Endothelial cell of umbilical vein (primary cell): ENCODE measurements around the gene AKT3. TPM values are rescaled to one million over a fixed set of nuclear protein-coding genes. Genes with fewer than 3 reads are reported as not detected.
A peak's percentile ranks its signal among the peaks of the same experiment; 100 is the strongest.

Experiments
- BruUV-seq: library from RNA; stranded (reverse); fragments of 400-500 nt; replicated peaks from 2 replicates; lab custom pipeline; 2021; lab: Mats Ljungman, UMichigan
- CTCF ChIA-PET: fragments of 300-600, 350-600 bp; sonication (Branson Sonifier 250); formaldehyde crosslinking; loops from one replicate; lab custom pipeline; 2021; ENCODE audit warnings: antibody characterized with exemption, inconsistent platforms; lab: Charles Lee
- POLR2A ChIA-PET: fragments of 300-600, 350-600 bp; sonication (Branson Sonifier 250); formaldehyde crosslinking; loops from one replicate; lab custom pipeline; 2021; ENCODE audit warnings: antibody characterized with exemption, inconsistent platforms; lab: Charles Lee
- DNase-seq: peaks from one replicate; pipeline ENCODE4 v3.0.0-alpha.2; 2011; ENCODE audit warnings: low read depth, low spot score
- FAIRE-seq: peaks from 2 replicates; lab custom pipeline; 2011; peaks lifted over from hg19 to GRCh38; lab: Jason Lieb, UNC
- H2AFZ ChIP-seq: 2 replicates; pipeline ENCODE4 v1.6.0; 2012; ENCODE audit warnings: low read depth, low read length, control low read depth, inconsistent platforms
- H3K27ac ChIP-seq: 2 replicates; pipeline ENCODE4 v1.5.1; 2011; ENCODE audit warnings: low read depth, mild to moderate bottlenecking, control low read depth, low read length, moderate library complexity; ENCODE audit not compliant: insufficient read depth
- H3K27me3 ChIP-seq, 2 experiments: 2 replicates each; pipeline versions ENCODE4 v1.6.0 to v1.6.1; 2011; ENCODE audit warnings: low read length in 2 of 2, mixed read lengths in 1 of 2; ENCODE audit not compliant: control insufficient read depth in 2 of 2, insufficient read depth in 2 of 2
- H3K36me3 ChIP-seq, 2 experiments: 2 replicates in 1 of 2; 3 replicates in 1 of 2; pipeline ENCODE4 v1.5.1; 2011; ENCODE audit warnings: low read length in 2 of 2, mild to moderate bottlenecking in 1 of 2, moderate library complexity in 1 of 2; ENCODE audit not compliant: control insufficient read depth in 2 of 2, insufficient read depth in 2 of 2; ENCODE audit errors: extremely low read depth in 1 of 2
- H3K4me1 ChIP-seq: 3 replicates; pipeline ENCODE4 v1.5.1; 2011; ENCODE audit warnings: mild to moderate bottlenecking, low read length; ENCODE audit not compliant: control insufficient read depth, insufficient read depth; ENCODE audit errors: extremely low read depth
- H3K4me2 ChIP-seq: 2 replicates; pipeline ENCODE4 v1.6.1; 2011; ENCODE audit warnings: low read length, control low read depth, mixed read lengths; ENCODE audit not compliant: insufficient read depth
- H3K4me3 ChIP-seq, 3 experiments: fragments of 200-600 bp in 1 of 3; sonication (generic), shearing (Covaris generic) in 1 of 3; replicated peaks in 1 of 3; 2 replicates each; pipeline ENCODE4 v1.5.1; 2011 to 2016; ENCODE audit warnings: control low read depth in 3 of 3, low read length in 3 of 3, mild to moderate bottlenecking in 2 of 3, inconsistent platforms in 1 of 3, low read depth in 1 of 3, moderate library complexity in 1 of 3; ENCODE audit not compliant: insufficient read depth in 1 of 3
- H3K79me2 ChIP-seq: 2 replicates; pipeline ENCODE4 v1.6.0; 2012; ENCODE audit warnings: low read length, inconsistent platforms; ENCODE audit not compliant: control insufficient read depth, insufficient read depth
- H3K9ac ChIP-seq: replicated peaks from 2 replicates; pipeline ENCODE3; 2011; ENCODE audit warnings: low read length, control low read depth; ENCODE audit not compliant: insufficient read depth; ENCODE audit errors: extremely low read depth
- H3K9me1 ChIP-seq: replicated peaks from 3 replicates; pipeline ENCODE4 v1.6.0; 2011; ENCODE audit warnings: mild to moderate bottlenecking, low read length; ENCODE audit not compliant: control insufficient read depth, insufficient read depth; ENCODE audit errors: extremely low read depth
- H3K9me3 ChIP-seq: replicated peaks from 2 replicates; pipeline ENCODE4 v1.5.1; 2012; ENCODE audit warnings: low read length, inconsistent platforms; ENCODE audit not compliant: control insufficient read depth, insufficient read depth
- H4K20me1 ChIP-seq: replicated peaks from 2 replicates; pipeline ENCODE3; 2011; ENCODE audit warnings: mild to moderate bottlenecking, low read length; ENCODE audit not compliant: control insufficient read depth, insufficient read depth; ENCODE audit errors: extremely low read depth
- FOS ChIP-seq: IDR thresholded peaks from 2 replicates; pipeline ENCODE4 v1.6.1; 2011; ENCODE audit warnings: mild to moderate bottlenecking, low read length, moderate library complexity, borderline replicate concordance; ENCODE audit not compliant: insufficient read depth
- GATA2 ChIP-seq: IDR thresholded peaks from 2 replicates; pipeline ENCODE4 v1.7.0; 2011; ENCODE audit warnings: low read depth, mild to moderate bottlenecking, moderate library complexity, mixed read lengths, low read length; ENCODE audit not compliant: insufficient read length, insufficient read depth
- JUN ChIP-seq: IDR thresholded peaks from 2 replicates; pipeline ENCODE4 v1.6.1; 2011; ENCODE audit warnings: borderline replicate concordance, low read depth; ENCODE audit not compliant: insufficient read length, insufficient read depth
- POLR2AphosphoS5 ChIP-seq: IDR thresholded peaks from 2 replicates; pipeline ENCODE4 v1.6.1; 2012; ENCODE audit warnings: low read depth, mild to moderate bottlenecking, control low read depth, low read length, moderate library complexity; ENCODE audit not compliant: insufficient read depth
- dilution Hi-C: fragments of 300-500 bp; cut with MboI; formaldehyde crosslinking; loops from one replicate; pipeline ENCODE4 v1.15.0; 2019; ENCODE audit warnings: low sequenced_read_pairs; ENCODE audit not compliant: extremely low pct_ligation_motif_present
- intact Hi-C: fragments of 100-400 bp; cut with micrococcal nuclease; formaldehyde crosslinking; loops from one replicate; pipeline ENCODE4 v1.10.0; 2022
- polyA plus RNA-seq, 4 experiments: library from polyadenylated mRNA; depleted of rRNA in 3 of 4; stranded (reverse) in 3 of 4; unstranded in 1 of 4; fragments of >200 nt; gene quantifications; 2 replicates each; pipeline versions ENCODE4 v1.2.1 to v1.2.3, GENCODE V29; 2011 to 2012; ENCODE audit warnings: missing spikeins in 1 of 4
- total RNA-seq: library from RNA; stranded (reverse); gene quantifications from 2 replicates; pipeline ENCODE4 v1.2.3, GENCODE V29; 2021
- TF ChIP-seq, protein P1 (sequence below): IDR thresholded peaks from 2 replicates; pipeline ENCODE4 v1.6.1; 2011; ENCODE audit not compliant: insufficient read depth, insufficient read length

AKT3 gene
- total and polyA plus RNA-seq, 2 donors (not counting 3 experiments of a cell fraction or from before 2014, with no cell fraction given) = 20.6 to 97.1 TPM

DNA sequence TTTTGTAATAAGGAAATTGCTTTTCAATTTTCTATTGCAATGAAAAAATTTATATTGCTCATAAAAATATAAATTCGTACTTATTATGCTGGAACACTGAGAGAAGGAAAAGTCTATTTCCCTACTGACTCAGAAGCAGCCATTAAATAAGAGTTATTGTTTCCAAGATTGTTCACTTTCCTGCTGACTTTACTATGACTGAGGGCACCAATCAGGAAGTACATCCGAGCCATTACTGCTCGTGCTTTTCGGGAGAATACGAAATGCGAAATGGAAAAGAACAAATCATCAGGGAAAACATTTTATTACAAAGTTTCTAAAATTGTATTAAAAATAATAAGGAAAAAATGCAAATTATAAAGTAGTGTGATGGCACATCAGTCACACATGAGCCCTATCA, 204.8 kb downstream of the AKT3 start:
- H3K27me3 ChIP-seq = no peaks in the 10 kb centered on the region
- no peaks in the 10 kb centered on the region for H4K20me1 ChIP-seq
- peak overlapping the region; percentile 8 for H3K9ac ChIP-seq
- TF ChIP-seq POLR2AphosphoS5 (no peak), JUN (peak; percentile 17), FOS (peak; percentile 61)
- CTCF ChIA-PET = interaction anchor here (1.6 kb wide), 1 partner anchor 63 kb away, joined by 3 read pairs; no protein-coding TSS in a partner anchor
- no peak overlapping the region for H2AFZ ChIP-seq
- FAIRE-seq (peak; percentile 93), DNase-seq (peak; percentile 85)
- H3K4me2 ChIP-seq = peak overlapping the region; percentile 72
- dilution Hi-C loops = no loop called here
- peaks cover 22% of the 10 kb centered on the region for H3K4me1 ChIP-seq
- H3K9me1 ChIP-seq = no peaks in the 10 kb centered on the region
- no TSS peak for BruUV-seq
- intact Hi-C loops = no loop called here
- H3K36me3 ChIP-seq = no peaks in the 10 kb centered on the region
- H3K4me3 ChIP-seq = peak overlapping the region in 1 of 3 experiments; percentile 23
- H3K79me2 ChIP-seq = no peaks in the 10 kb centered on the region
- peak overlapping the region; percentile 52 for H3K27ac ChIP-seq
- POLR2A ChIA-PET = no interaction called here
- no peaks in the 10 kb centered on the region for H3K9me3 ChIP-seq

DNA sequence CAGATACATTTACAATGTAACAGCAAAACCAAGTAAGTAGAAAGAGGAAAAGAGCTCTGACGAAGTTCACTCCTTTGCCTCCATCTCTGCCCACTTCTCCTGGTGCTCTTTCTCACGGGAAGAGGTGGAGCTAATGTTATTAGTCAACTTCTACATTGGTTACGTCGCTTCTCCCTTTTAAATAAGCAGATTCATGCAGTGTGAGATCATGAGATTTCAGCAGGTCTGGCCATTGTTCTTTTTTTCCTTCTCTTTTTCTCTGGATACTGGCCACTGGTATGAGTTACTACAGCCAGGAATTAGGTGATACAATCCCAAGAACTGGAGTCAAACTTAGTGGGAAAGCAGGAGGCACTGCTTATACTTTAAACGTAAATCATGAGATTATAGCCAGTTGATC, 207.1 kb downstream of the AKT3 start:
- POLR2A ChIA-PET = interaction anchor here (0.6 kb wide), 1 partner anchor 643 kb away, joined by 3 read pairs; no protein-coding TSS in a partner anchor
- Histone ChIP-seq H4K20me1 (no peaks in the 10 kb centered on the region), H3K4me2 (peak overlapping the region; percentile 33), H2AFZ (no peak overlapping the region), H3K27me3 (no peaks in the 10 kb centered on the region), H3K27ac (peak overlapping the region; percentile 76), H3K4me3 (no peak overlapping the region), H3K9ac (peak overlapping the region; percentile 12), H3K9me3 (no peaks in the 10 kb centered on the region), H3K4me1 (peaks cover 22% of the 10 kb centered on the region), H3K36me3 (peaks cover 0 to 2% of the 10 kb centered on the region in 2 experiments), H3K79me2 (no peaks in the 10 kb centered on the region), H3K9me1 (no peaks in the 10 kb centered on the region)
- DNase-seq = peak; percentile 67
- TF ChIP-seq, protein P1, sequence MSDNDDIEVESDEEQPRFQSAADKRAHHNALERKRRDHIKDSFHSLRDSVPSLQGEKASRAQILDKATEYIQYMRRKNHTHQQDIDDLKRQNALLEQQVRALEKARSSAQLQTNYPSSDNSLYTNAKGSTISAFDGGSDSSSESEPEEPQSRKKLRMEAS = no peak
- no peak for TF ChIP-seq FOS
- TF ChIP-seq JUN = peak; percentile 67
- no peak for TF ChIP-seq GATA2
- CTCF ChIA-PET = interaction anchor here (1.0 kb wide), 1 partner anchor 29 kb away, joined by 3 read pairs; no protein-coding TSS in a partner anchor
- intact Hi-C loops (no loop called here), dilution Hi-C loops (no loop called here)
- no TSS peak for BruUV-seq
- peak; percentile 55 for FAIRE-seq
